H9 (cell line): Measurements from ENCODE around the gene DBH. TPM values are rescaled to one million over a fixed set of nuclear protein-coding genes. Genes with fewer than 3 reads are reported as not detected.

Experiments
- DNase-seq: peaks from one replicate; pipeline ENCODE4 v3.0.0-alpha.2; 2017
- H2AFZ ChIP-seq: one replicate; pipeline ENCODE4 v1.6.1; 2013; ENCODE audit warnings: mild to moderate bottlenecking, low read length, control low read depth, moderate library complexity
- H2AK5ac ChIP-seq: 2 replicates; pipeline ENCODE4 v1.6.1; 2013; ENCODE audit warnings: low read length, control low read depth, mixed read lengths; ENCODE audit not compliant: insufficient read length
- H2BK120ac ChIP-seq: one replicate; pipeline ENCODE4 v1.6.1; 2013; ENCODE audit warnings: low read depth, mild to moderate bottlenecking, low read length, control low read depth, inconsistent platforms; ENCODE audit not compliant: poor library complexity, severe bottlenecking
- H2BK12ac ChIP-seq: 2 replicates; pipeline ENCODE4 v1.6.1; 2013; ENCODE audit warnings: low read length, control low read depth, mixed read lengths, low read depth; ENCODE audit not compliant: insufficient read length
- H2BK15ac ChIP-seq: 2 replicates; pipeline ENCODE4 v1.6.1; 2013; ENCODE audit warnings: low read depth, low read length, control low read depth
- H2BK20ac ChIP-seq: one replicate; pipeline ENCODE4 v1.6.1; 2013; ENCODE audit warnings: low read depth, mild to moderate bottlenecking, low read length, control low read depth, inconsistent platforms; ENCODE audit not compliant: poor library complexity, severe bottlenecking
- H2BK5ac ChIP-seq: 2 replicates; pipeline ENCODE4 v1.6.1; 2013; ENCODE audit warnings: low read length, control low read depth, mixed read lengths; ENCODE audit not compliant: insufficient read length
- H3K14ac ChIP-seq: 2 replicates; pipeline ENCODE4 v1.6.1; 2013; ENCODE audit warnings: low read length, control low read depth; ENCODE audit not compliant: insufficient read depth
- H3K18ac ChIP-seq: 2 replicates; pipeline ENCODE4 v1.6.1; 2013; ENCODE audit warnings: low read depth, mild to moderate bottlenecking, mixed read lengths, low read length, control low read depth; ENCODE audit not compliant: insufficient read length
- H3K23ac ChIP-seq: 2 replicates; pipeline ENCODE4 v1.6.1; 2013; ENCODE audit warnings: low read length, control low read depth, mixed read lengths, low read depth; ENCODE audit not compliant: insufficient read length
- H3K23me2 ChIP-seq: 2 replicates; pipeline ENCODE4 v1.6.1; 2013; ENCODE audit warnings: low read depth, mild to moderate bottlenecking, mixed read lengths, low read length, control low read depth; ENCODE audit not compliant: insufficient read length, poor library complexity, severe bottlenecking
- H3K27ac ChIP-seq: 2 replicates; pipeline ENCODE4 v1.5.1; 2013; ENCODE audit warnings: low read length, control low read depth, mixed read lengths, low read depth; ENCODE audit not compliant: insufficient read length
- H3K27me3 ChIP-seq: 2 replicates; pipeline ENCODE4 v1.6.1; 2013; ENCODE audit warnings: low read length, control low read depth, inconsistent platforms; ENCODE audit not compliant: insufficient read depth
- H3K4ac ChIP-seq: 2 replicates; pipeline ENCODE4 v1.6.1; 2013; ENCODE audit warnings: low read depth, mild to moderate bottlenecking, control low read depth, inconsistent platforms, low read length, moderate library complexity
- H3K4me1 ChIP-seq: 2 replicates; pipeline ENCODE4 v1.6.1; 2013; ENCODE audit warnings: low read length, control low read depth, inconsistent platforms; ENCODE audit not compliant: insufficient read depth
- H3K4me2 ChIP-seq: 2 replicates; pipeline ENCODE4 v1.6.1; 2013; ENCODE audit warnings: low read length, control low read depth, mixed read lengths; ENCODE audit not compliant: insufficient read length, insufficient read depth
- H3K56ac ChIP-seq: 2 replicates; pipeline ENCODE4 v1.6.1; 2013; ENCODE audit warnings: low read depth, mild to moderate bottlenecking, mixed read lengths, low read length, control low read depth; ENCODE audit not compliant: insufficient read length
- H3K79me1 ChIP-seq: 2 replicates; pipeline ENCODE4 v1.6.1; 2013; ENCODE audit warnings: low read depth, mild to moderate bottlenecking, moderate library complexity, low read length, control low read depth, inconsistent platforms; ENCODE audit not compliant: insufficient read depth, poor library complexity, severe bottlenecking
- H3K79me2 ChIP-seq: 2 replicates; pipeline ENCODE4 v1.6.1; 2013; ENCODE audit warnings: low read length, control low read depth, inconsistent platforms; ENCODE audit not compliant: insufficient read depth
- H3K9ac ChIP-seq: 2 replicates; pipeline ENCODE4 v1.6.1; 2013; ENCODE audit warnings: low read length, control low read depth, mixed read lengths; ENCODE audit not compliant: insufficient read length; ENCODE audit errors: extremely low read depth
- H3K9me3 ChIP-seq: one replicate; pipeline ENCODE4 v1.6.1; 2013; ENCODE audit warnings: low read depth, low read length, inconsistent platforms; ENCODE audit not compliant: control insufficient read depth
- H3T11ph ChIP-seq: one replicate; pipeline ENCODE4 v1.6.1; 2013; ENCODE audit warnings: mild to moderate bottlenecking, low read length, control low read depth, inconsistent platforms
- H4K20me1 ChIP-seq: one replicate; pipeline ENCODE4 v1.6.1; 2013; ENCODE audit not compliant: control insufficient read depth, insufficient read length, insufficient read depth
- H4K5ac ChIP-seq: 2 replicates; pipeline ENCODE4 v1.6.1; 2013; ENCODE audit warnings: low read depth, mild to moderate bottlenecking, mixed read lengths, low read length, control low read depth; ENCODE audit not compliant: insufficient read length
- H4K8ac ChIP-seq: replicated peaks from 2 replicates; pipeline ENCODE4 v1.6.1; 2013; ENCODE audit warnings: low read length, control low read depth, mixed read lengths, low read depth; ENCODE audit not compliant: insufficient read length
- H4K91ac ChIP-seq: 2 replicates; pipeline ENCODE4 v1.6.1; 2013; ENCODE audit warnings: low read depth, mild to moderate bottlenecking, moderate library complexity, mixed read lengths, low read length, control low read depth; ENCODE audit not compliant: insufficient read length
- H3K27ac Mint-ChIP-seq, 3 experiments: 2 replicates in 2 of 3; 3 replicates in 1 of 3; pipeline ENCODE4 v1.8.0; 2020 to 2021; ENCODE audit warnings: mixed read lengths in 3 of 3, mild to moderate bottlenecking in 1 of 3, moderate library complexity in 1 of 3
- H3K27me3 Mint-ChIP-seq: 2 replicates; pipeline ENCODE4 v1.8.0; 2021; ENCODE audit warnings: low read depth, mild to moderate bottlenecking, moderate library complexity, mixed read lengths
- H3K36me3 Mint-ChIP-seq, 3 experiments: 2 replicates in 2 of 3; 3 replicates in 1 of 3; pipeline ENCODE4 v1.8.0; 2020 to 2021; ENCODE audit warnings: low read depth in 3 of 3, mixed read lengths in 3 of 3; ENCODE audit not compliant: insufficient read depth in 1 of 3
- H3K4me1 Mint-ChIP-seq, 2 experiments: 2 replicates each; pipeline ENCODE4 v1.8.0; 2020; ENCODE audit warnings: mixed read lengths in 2 of 2
- H3K4me3 Mint-ChIP-seq, 2 experiments: 2 replicates in 1 of 2; 3 replicates in 1 of 2; pipeline ENCODE4 v1.8.0; 2020 to 2021; ENCODE audit warnings: mild to moderate bottlenecking in 2 of 2, mixed read lengths in 2 of 2, moderate library complexity in 1 of 2
- H3K9me3 Mint-ChIP-seq, 2 experiments: 2 replicates in 1 of 2; 3 replicates in 1 of 2; pipeline ENCODE4 v1.8.0; 2020; ENCODE audit warnings: mild to moderate bottlenecking in 2 of 2, mixed read lengths in 2 of 2, moderate library complexity in 1 of 2
- WGBS: extraction: QIAGEN DNeasy Blood & Tissue Kit; methylation state at CpG from one replicate; pipeline ENCODE4 v1.1.7; 2013; ENCODE audit warnings: missing lambda C conversion rate, low lambda C conversion rate, mixed read lengths; ENCODE audit not compliant: insufficient read length; ENCODE audit errors: extremely low coverage; 5-methylcytosine and 5-hydroxymethylcytosine counted together
- total RNA-seq: library from RNA; stranded (reverse); gene quantifications from 2 replicates; pipeline ENCODE4 v1.2.1, GENCODE V29; 2021
- TF ChIP-seq, protein P1 (sequence below): fragments of 200-600 bp; sonication (generic); conservative IDR thresholded peaks from 3 replicates; pipeline ENCODE4 v1.8.0; 2021; ENCODE audit warnings: antibody characterized with exemption, mild to moderate bottlenecking

Gene DBH
- total RNA-seq, 1 experiment from 2014 or later, result not detected

DNA sequence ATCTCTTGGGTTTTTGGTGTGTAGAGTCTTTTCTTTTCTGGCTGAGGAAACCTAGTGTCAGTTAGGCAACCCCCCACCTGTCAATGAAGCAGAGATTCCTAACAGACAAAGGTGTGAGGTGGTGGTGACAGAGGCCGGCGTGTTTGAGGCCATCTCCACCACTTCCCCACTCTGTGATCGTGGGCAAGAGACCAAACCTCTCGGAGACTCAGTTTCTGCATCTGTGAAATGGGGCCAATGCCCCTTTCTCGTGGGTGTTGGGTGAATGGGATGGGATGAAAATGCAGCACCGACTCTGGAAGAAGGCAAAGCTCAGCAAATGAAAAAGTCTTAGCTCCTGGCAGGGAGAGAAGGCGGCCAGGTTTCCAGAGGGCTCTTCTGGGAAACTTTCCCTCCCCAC lies 27.8 kb upstream of the DBH start:
- Histone ChIP-seq H3K56ac (no peak overlapping the region), H3K4me1 (no peaks in the 10 kb centered on the region), H4K5ac (no peak overlapping the region), H4K20me1 (no peaks in the 10 kb centered on the region), H3K23me2 (peaks cover 3% of the 10 kb centered on the region), H2BK120ac (no peak overlapping the region), H2AK5ac (no peak overlapping the region), H3K4ac (no peak overlapping the region), H3K79me2 (no peaks in the 10 kb centered on the region), H2AFZ (no peak overlapping the region), H2BK15ac (no peak overlapping the region; the same call in 1 of the 2 replicates), H3K14ac (no peak overlapping the region), H3K27ac (no peak overlapping the region), H2BK5ac (no peak overlapping the region), H3K27me3 (peaks cover 8% of the 10 kb centered on the region; the same call in 1 of the 2 replicates), H4K91ac (no peak overlapping the region), H4K8ac (no peak overlapping the region), H3K79me1 (no peaks in the 10 kb centered on the region), H3K9me3 (no peaks in the 10 kb centered on the region), H3K18ac (no peak overlapping the region), H3T11ph (no peak overlapping the region), H3K4me2 (peak overlapping the region; percentile 43), H2BK20ac (no peak overlapping the region), H3K9ac (no peak overlapping the region), H2BK12ac (no peak overlapping the region), H3K23ac (no peak overlapping the region)
- H3K27me3 Mint-ChIP-seq, result peaks cover 73% of the 10 kb centered on the region
- WGBS, result no CpG with 5 or more reads among the region's 7 CpGs
- H3K4me1 Mint-ChIP-seq, result peaks cover 9 to 32% of the 10 kb centered on the region in 2 experiments
- H3K36me3 Mint-ChIP-seq, result no peaks in the 10 kb centered on the region
- H3K27ac Mint-ChIP-seq, result no peak overlapping the region
- TF ChIP-seq, protein P1, sequence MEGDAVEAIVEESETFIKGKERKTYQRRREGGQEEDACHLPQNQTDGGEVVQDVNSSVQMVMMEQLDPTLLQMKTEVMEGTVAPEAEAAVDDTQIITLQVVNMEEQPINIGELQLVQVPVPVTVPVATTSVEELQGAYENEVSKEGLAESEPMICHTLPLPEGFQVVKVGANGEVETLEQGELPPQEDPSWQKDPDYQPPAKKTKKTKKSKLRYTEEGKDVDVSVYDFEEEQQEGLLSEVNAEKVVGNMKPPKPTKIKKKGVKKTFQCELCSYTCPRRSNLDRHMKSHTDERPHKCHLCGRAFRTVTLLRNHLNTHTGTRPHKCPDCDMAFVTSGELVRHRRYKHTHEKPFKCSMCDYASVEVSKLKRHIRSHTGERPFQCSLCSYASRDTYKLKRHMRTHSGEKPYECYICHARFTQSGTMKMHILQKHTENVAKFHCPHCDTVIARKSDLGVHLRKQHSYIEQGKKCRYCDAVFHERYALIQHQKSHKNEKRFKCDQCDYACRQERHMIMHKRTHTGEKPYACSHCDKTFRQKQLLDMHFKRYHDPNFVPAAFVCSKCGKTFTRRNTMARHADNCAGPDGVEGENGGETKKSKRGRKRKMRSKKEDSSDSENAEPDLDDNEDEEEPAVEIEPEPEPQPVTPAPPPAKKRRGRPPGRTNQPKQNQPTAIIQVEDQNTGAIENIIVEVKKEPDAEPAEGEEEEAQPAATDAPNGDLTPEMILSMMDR, result no peak
- no peaks in the 10 kb centered on the region; a peak in 1 of 5 replicates for H3K9me3 Mint-ChIP-seq
- H3K4me3 Mint-ChIP-seq, result peak overlapping the region; percentile 12 to 70; a peak in 4 of 5 replicates
- DNase-seq, result no peak
